BJ (cell line): ENCODE data around the gene ADA. TPM values are rescaled to one million over a fixed set of nuclear protein-coding genes. Genes with fewer than 3 reads are reported as not detected.
A peak's percentile ranks its signal among the peaks of the same experiment; 100 is the strongest.

Experiments
- CTCF ChIA-PET: fragments of 350-600 bp; formaldehyde crosslinking; extraction: SDS; loops from one replicate; lab custom pipeline; 2021; ENCODE audit warnings: antibody characterized with exemption, inconsistent platforms; lab: Yijun Ruan, JAX
- POLR2A ChIA-PET: fragments of 300-600 bp; sonication (Branson Sonifier 250); formaldehyde crosslinking; extraction: SDS; loops from one replicate; lab custom pipeline; 2021; ENCODE audit warnings: antibody characterized with exemption; lab: Charles Lee
- DNase-seq: peaks from one replicate; pipeline ENCODE4 v3.0.0-alpha.2; 2011; ENCODE audit warnings: low read depth
- H3K27me3 ChIP-seq: 2 replicates; pipeline ENCODE4 v1.6.0; 2011; ENCODE audit warnings: low read length; ENCODE audit not compliant: control insufficient read depth, insufficient read depth
- H3K36me3 ChIP-seq: 2 replicates; pipeline ENCODE4 v1.5.1; 2011; ENCODE audit warnings: low read length; ENCODE audit not compliant: control insufficient read depth, insufficient read depth
- H3K4me3 ChIP-seq: 2 replicates; pipeline ENCODE4 v1.5.1; 2011; ENCODE audit warnings: low read depth, mild to moderate bottlenecking, control low read depth, low read length
- CTCF ChIP-seq: IDR thresholded peaks from 2 replicates; pipeline ENCODE4 v1.5.1; 2011; ENCODE audit warnings: low read depth, mild to moderate bottlenecking, control low read depth, inconsistent platforms, low read length, moderate library complexity; ENCODE audit not compliant: insufficient read depth
- polyA plus RNA-seq: library from polyadenylated mRNA; depleted of rRNA; stranded (reverse); fragments of >200 nt; gene quantifications from 2 replicates; pipeline ENCODE4 v1.2.3, GENCODE V29; 2011

The ADA gene
- polyA plus RNA-seq, 1 experiment = 24.7 TPM

- POLR2A ChIA-PET = no interaction called here
Measured at GRCh38 chr20:44649976-44650375, 1.5 kb downstream of the ADA start.

GRCh38 chr20:44649126-44649525 lies 2.4 kb downstream of the ADA start:
- no peak overlapping the region for H3K4me3 ChIP-seq
- no peak for DNase-seq
- peaks cover 1% of the 10 kb centered on the region; the same call in 1 of the 2 replicates for H3K27me3 ChIP-seq
- POLR2A ChIA-PET = no interaction called here
- no peaks in the 10 kb centered on the region for H3K36me3 ChIP-seq
- CTCF ChIA-PET = interaction anchor here (0.6 to 1.2 kb wide), 6 partner anchors 10 to 109 kb away, joined by 3 read pairs; no protein-coding TSS in a partner anchor
- TF ChIP-seq CTCF = no peak

More at GRCh38 chr20:44649976-44650375, 1.5 kb downstream of the ADA start:
- Histone ChIP-seq H3K4me3 (no peak overlapping the region), H3K27me3 (peaks cover 3% of the 10 kb centered on the region; the same call in 1 of the 2 replicates), H3K36me3 (no peaks in the 10 kb centered on the region)
- CTCF ChIA-PET = interaction anchor here (0.6 to 1.1 kb wide), 3 partner anchors 24 to 153 kb away, joined by 3 to 6 read pairs (median 3); no protein-coding TSS in a partner anchor
- DNase-seq = no peak
- no peak for TF ChIP-seq CTCF

DNA sequence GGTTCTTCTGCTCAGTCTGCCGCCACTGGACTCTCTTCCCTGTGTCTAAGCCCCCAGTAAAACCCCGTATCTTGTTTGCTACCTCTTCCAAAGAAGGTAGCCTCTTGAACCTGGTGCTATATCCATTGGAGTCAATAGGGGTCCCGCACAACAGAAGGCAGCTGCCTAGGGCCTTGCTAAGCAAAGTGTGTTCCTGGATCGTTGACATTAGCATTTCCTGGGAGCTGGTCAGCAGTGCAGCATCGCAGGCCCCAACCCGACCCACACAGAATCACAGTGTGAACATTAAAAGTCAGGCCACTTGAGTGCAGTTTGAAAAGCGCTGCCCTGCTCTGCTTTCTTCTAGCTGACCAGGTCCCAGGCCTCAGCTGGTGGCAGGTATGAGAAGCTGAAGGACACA lies 2.9 kb downstream of the ADA start:
- no peak for DNase-seq
- H3K4me3 ChIP-seq = no peak overlapping the region
- 0 out of 2 replicates have a peak, but pooled peaks have one; percentile 8 for TF ChIP-seq CTCF
- POLR2A ChIA-PET = no interaction called here
- peaks cover 1% of the 10 kb centered on the region; the same call in 1 of the 2 replicates for H3K27me3 ChIP-seq
- H3K36me3 ChIP-seq = no peaks in the 10 kb centered on the region
- CTCF ChIA-PET = interaction anchor here (0.9 to 1.2 kb wide), 5 partner anchors 10 to 109 kb away, joined by 3 read pairs; no protein-coding TSS in a partner anchor

DNA sequence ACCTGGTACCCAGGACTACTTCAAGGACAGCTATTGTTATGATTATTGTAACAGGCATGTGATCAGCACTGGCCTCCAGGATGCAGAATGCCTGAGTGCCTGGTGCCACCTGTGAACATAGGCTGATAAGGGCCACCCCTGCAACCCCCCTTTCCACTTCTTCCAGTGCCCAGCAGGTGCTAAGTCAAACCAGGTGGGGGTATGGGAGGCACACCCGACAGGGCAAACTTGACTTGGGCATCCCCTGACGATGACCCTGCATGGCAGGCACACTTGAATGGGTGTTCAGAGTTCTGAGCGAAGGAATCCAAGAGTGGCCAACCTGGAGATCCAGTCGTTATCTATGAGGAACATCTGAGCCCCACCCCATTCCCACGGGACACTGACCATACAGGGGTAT lies 3.4 kb downstream of the ADA start:
- POLR2A ChIA-PET = no interaction called here
- DNase-seq = no peak
- CTCF ChIA-PET = interaction anchor here (1.1 to 1.2 kb wide), 3 partner anchors 11 to 38 kb away, joined by 3 to 4 read pairs (median 3); no protein-coding TSS in a partner anchor
- TF ChIP-seq CTCF = no peak
- no peaks in the 10 kb centered on the region for H3K36me3 ChIP-seq
- H3K27me3 ChIP-seq = no peaks in the 10 kb centered on the region
- no peak overlapping the region for H3K4me3 ChIP-seq

- H3K27me3 ChIP-seq = no peaks in the 10 kb centered on the region
- no peaks in the 10 kb centered on the region for H3K36me3 ChIP-seq
- H3K4me3 ChIP-seq = no peak overlapping the region
- DNase-seq = no peak
- POLR2A ChIA-PET = no interaction called here
- CTCF ChIA-PET = interaction anchor here (1.1 to 1.5 kb wide), 2 partner anchors 10 to 36 kb away, joined by 4 read pairs; no protein-coding TSS in a partner anchor
- TF ChIP-seq CTCF = no peak
Measured at GRCh38 chr20:44646641-44647274, 4.7 kb downstream of the ADA start.
